ENCODE data around the gene C1GALT1C1.

Gene C1GALT1C1

DNA sequence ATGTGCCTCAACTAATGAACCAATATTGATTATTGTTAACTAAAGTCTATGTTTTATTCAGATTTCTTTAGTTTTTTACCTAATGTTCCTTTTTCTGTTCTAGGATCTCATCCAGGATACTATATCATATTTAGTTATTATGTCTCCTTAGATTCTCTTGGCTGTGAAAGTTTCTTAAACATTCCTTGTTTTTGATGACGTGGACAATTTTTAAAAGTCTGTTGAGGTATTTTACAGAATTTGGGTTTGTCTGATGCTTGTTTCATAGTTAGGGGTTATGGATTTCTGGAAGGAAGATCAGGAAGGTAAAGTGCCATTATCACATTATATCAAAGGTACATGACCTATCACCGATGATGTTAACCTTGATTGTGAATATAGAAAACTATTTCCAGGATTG, 44.2 kb downstream of the C1GALT1C1 start:
- no peak for DNase-seq (ENCODE audit: low read depth in 2 of 2)
